Measurements from ENCODE around the gene CEP350.
"Not testable (repeated sequence)": the region's sequence is repeated elsewhere in the genome, so short reads cannot be mapped to it uniquely, and the experiment has no call there.

The CEP350 gene

GRCh38 chr1:179941454-179941853 is 13.2 kb upstream of the CEP350 start:
- no peak for DNase-seq

GRCh38 chr1:179950651-179951050 is 4.0 kb upstream of the CEP350 start:
- DNase-seq, result no peak

- no peak for DNase-seq
These were observed 3.0 kb upstream of the CEP350 start for GRCh38 chr1:179951383-179952144.

GRCh38 chr1:179952186-179952585 is 2.4 kb upstream of the CEP350 start:
- no peak for DNase-seq

GRCh38 chr1:179953974-179954492 is 577 bp upstream of the CEP350 start:
- DNase-seq, result no peak

- DNase-seq, result no peak
These were observed 674 bp downstream of the CEP350 start for GRCh38 chr1:179955287-179955680.

GRCh38 chr1:179955731-179956130 is 1.1 kb downstream of the CEP350 start:
- no peak for DNase-seq

GRCh38 chr1:179958359-179958758 is 3.7 kb downstream of the CEP350 start:
- DNase-seq, result no peak

- not testable (repeated sequence) for DNase-seq
These were observed 7.6 kb downstream of the CEP350 start for GRCh38 chr1:179962168-179962567.

- no peak for DNase-seq
These were observed 11.9 kb downstream of the CEP350 start for GRCh38 chr1:179966551-179966950.

GRCh38 chr1:179968284-179968993 is 13.8 kb downstream of the CEP350 start:
- no peak for DNase-seq

GRCh38 chr1:179968994-179969919 is 14.6 kb downstream of the CEP350 start:
- DNase-seq, result no peak

- DNase-seq, result no peak
These were observed 15.4 kb downstream of the CEP350 start for GRCh38 chr1:179969962-179970361.

- DNase-seq, result no peak
These were observed 17.2 kb downstream of the CEP350 start for GRCh38 chr1:179971563-179972496.

GRCh38 chr1:179973198-179974110 is 18.8 kb downstream of the CEP350 start:
- DNase-seq, result no peak

GRCh38 chr1:179976970-179977651 is 22.5 kb downstream of the CEP350 start:
- DNase-seq, result no peak

- no peak for DNase-seq
These were observed 23.8 kb downstream of the CEP350 start for GRCh38 chr1:179978199-179979079.

- no peak for DNase-seq
These were observed 29.5 kb downstream of the CEP350 start for GRCh38 chr1:179984101-179984500.

- no peak for DNase-seq
These were observed 30.3 kb downstream of the CEP350 start for GRCh38 chr1:179984942-179985341.
